GM21367 (cell line): ENCODE measurements around the gene RESF1.

ENCODE experiments used
- ATAC-seq: cut with Tn5 transposase; IDR thresholded peaks from one replicate; pipeline ENCODE4 v1.9.1; 2021; ENCODE audit not compliant: unreplicated experiment

Gene RESF1

DNA sequence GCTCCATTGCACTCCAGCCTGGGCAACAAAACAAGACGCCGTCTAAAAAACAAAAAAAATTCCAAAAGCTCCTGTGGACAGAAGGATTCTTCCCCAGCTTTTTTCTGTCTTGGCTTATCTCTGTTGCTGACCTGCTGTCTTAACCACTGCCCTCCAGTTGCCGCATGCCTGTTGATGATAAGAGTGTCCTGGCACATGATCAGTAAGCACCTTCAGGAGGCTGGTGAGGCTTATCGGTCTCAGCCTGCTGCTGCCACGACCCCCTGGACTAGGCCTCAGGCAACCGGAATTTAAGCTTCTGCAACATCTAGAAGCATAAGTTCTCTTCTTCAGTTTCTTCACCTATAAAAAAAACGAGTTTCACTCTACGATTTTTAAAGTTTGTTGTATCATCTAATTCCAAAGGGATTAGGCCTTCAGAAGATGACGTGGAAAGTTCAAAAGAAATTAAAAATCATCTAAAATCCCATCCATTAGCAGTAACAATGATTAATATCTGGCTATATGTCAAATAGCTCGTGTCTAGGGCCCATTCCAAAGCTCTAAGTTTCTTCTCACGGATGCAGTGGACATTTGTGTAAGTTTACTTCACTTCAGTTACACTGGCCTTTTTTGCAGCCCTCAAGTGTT lies 46.4 kb downstream of the RESF1 start:
- ATAC-seq: no peak
